ENCODE data around the gene ZNF839. TPM values are rescaled to one million over a fixed set of nuclear protein-coding genes. Genes with fewer than 3 reads are reported as not detected.

The ZNF839 gene
- 8.2 and 9.4 TPM in 2 replicates for total RNA-seq

GRCh38 chr14:102319351-102320032, at the start of gene ZNF839:
Gene ZNF839 (plus strand): TSS chr14:102319746. CDS start chr14:102319766, 20 bp downstream.

GRCh38 chr14:102304611-102305506, 14.7 kb upstream of the ZNF839 start, which contains the start of gene MOK:
Gene MOK (minus strand): TSS chr14:102305164. CDS start chr14:102304968, 196 bp downstream.

GRCh38 chr14:102362545-102363181, 43.1 kb downstream of the ZNF839 start, which contains the start of the genes CINP and TECPR2:
Gene CINP (minus strand): TSS chr14:102362890. CDS start chr14:102362851, 39 bp downstream.
Gene TECPR2 (plus strand): TSS chr14:102362941. CDS start chr14:102376722, 13,781 bp downstream.

Other genes starting within 250 kb of the ZNF839 start
- 216 and 507 TPM in 2 replicates for gene HSP90AA1, start 232.7 kb upstream of the ZNF839 start, total RNA-seq
- gene WDR20, start 179.8 kb upstream of the ZNF839 start, total RNA-seq = 18.5 and 19.5 TPM in 2 replicates
- 2.4 and 5.8 TPM in 2 replicates for gene MOK, start 14.6 kb upstream of the ZNF839 start, total RNA-seq
- gene CINP, start 43.1 kb downstream of the ZNF839 start, total RNA-seq = 42.0 and 50.1 TPM in 2 replicates
- gene TECPR2, start 43.2 kb downstream of the ZNF839 start, total RNA-seq = 6.8 and 19.2 TPM in 2 replicates
- 17.8 and 43.9 TPM in 2 replicates for gene ANKRD9, start 190.0 kb downstream of the ZNF839 start, total RNA-seq